NCI-H146 (cell line): ENCODE data around the gene ZBTB12.
"Not testable (repeated sequence)": the region's sequence is repeated elsewhere in the genome, so short reads cannot be mapped to it uniquely, and the experiment has no call there.

Experiments
- DNase-seq: peaks from one replicate; lab custom pipeline; 2025; lab: John Stamatoyannopoulos, UW

The ZBTB12 gene

GRCh38 chr6:31874836-31875572 is 26.9 kb downstream of the ZBTB12 start:
- DNase-seq: no peak

DNA sequence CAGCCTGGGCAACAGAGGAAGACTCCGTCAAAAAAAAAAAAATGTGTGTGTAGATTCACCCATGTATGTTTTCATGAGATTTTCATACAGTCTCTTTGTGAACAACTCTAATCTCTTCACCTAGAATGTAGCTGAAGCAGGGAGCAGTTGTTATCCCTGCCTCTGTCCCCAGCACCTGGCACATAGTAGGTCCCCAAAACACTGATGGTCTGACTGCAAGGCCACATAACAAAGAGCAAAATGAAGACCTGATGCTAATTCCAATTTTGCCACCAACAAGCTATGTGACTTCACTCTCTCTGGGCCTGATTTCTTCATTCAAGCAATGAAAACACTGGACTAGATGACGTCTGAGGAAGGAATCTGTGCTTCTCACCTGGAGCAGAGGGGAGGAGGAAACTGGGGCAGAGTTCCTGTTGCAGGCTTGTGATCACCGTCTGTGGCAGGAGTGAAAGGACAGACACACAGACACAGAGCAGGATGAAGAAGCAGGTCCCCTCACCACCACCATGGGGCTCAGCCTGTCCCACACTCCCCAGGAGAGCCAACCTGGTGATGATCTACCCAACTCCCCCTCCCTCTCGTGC is 27.7 kb downstream of the ZBTB12 start:
- DNase-seq: no peak

DNA sequence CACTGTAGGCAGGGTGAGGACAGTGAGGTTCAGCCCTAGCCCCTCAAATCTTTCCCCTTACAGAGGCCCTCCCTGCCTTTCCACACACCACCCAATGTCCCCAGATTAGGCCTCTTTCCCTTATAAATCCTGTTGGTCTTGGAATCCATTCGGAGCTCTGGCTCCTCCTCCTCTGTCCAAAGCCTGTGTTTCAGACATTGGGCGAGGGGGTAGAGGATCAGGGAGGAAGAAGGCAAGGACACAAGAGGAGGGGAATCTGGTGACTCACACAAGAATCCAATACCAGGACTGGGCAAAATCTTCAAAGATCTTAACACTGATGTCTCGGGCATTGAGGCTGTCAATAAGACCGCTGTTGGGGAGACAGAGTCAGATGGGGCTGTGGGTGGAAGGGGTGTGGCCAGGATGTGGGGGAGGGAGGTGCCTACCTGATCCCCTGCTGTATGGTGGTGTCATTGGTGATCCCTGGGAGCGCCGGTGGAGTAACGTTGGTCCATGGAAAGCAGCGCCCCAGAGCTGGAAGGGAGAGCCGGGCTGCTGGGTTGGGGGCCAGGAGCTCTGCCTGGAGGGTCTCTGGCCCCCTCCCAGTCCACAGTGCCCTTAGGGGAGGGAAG is 30.7 kb downstream of the ZBTB12 start:
- no peak for DNase-seq

GRCh38 chr6:31870385-31870921 is 31.4 kb downstream of the ZBTB12 start:
- DNase-seq: no peak

DNA sequence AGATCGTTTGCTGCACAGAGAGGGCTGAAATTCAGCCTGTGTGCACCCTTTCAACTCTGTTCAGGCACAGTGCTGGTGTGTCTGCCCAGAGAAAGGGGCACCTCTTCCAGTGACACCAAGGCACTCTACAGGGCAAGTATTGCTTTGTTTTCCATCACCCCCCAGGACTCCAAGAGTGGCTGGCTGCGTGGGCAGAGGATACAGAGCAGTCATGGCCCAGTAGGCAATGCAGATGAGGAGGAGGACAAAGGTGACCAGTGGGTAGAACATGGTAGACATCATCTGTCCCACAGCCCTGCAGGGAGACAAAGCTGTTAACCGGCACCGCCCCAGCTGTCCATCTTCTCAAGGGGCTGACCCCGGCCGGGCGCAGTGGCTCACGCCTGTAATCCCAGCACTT is 32.5 kb downstream of the ZBTB12 start:
- no peak for DNase-seq

GRCh38 chr6:31868658-31868971 is 33.3 kb downstream of the ZBTB12 start:
- DNase-seq: not testable (repeated sequence)

DNA sequence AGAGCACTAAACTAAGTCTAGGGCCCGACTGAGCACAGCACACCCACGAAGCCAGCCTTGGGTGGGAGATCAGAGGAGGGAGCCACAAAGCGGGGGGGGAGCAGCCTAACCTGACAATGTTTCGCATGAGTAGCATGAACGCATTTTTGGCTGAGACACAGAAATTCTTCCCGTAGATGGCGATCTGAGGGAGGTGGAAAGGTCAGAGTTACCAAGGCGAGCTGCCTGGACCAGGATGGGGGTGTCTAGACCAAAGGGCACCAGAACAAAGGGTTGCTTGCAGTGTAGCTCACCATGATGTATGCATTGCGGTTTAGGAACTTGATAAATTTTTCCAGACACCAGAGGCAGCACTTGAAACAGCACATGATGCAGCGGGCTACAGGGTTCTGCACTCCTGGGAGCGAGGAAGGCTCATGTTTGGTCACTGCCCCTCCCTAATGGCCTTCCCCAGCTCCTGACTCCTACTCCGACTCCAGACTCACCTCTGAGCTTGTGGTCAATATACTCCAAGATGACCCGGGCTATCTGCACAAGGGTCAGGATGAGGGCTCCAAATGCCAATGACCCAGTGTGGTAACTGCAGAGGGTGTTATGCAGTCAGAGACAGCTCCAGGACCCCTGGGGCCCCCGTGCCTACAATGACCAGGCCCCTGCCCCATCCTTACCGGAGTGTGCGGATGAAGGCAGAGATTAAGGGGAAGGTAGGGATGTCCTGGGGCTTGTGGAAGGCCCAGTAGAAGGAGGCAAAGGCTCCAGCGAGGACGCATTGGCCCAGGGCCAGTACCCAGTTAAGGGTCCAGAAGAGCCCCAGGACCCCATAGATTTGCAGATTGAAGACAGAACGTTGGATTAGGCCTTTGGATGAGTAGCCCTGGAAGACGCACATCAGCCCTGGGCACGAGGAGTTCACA is 36.4 kb downstream of the ZBTB12 start:
- no peak for DNase-seq

DNA sequence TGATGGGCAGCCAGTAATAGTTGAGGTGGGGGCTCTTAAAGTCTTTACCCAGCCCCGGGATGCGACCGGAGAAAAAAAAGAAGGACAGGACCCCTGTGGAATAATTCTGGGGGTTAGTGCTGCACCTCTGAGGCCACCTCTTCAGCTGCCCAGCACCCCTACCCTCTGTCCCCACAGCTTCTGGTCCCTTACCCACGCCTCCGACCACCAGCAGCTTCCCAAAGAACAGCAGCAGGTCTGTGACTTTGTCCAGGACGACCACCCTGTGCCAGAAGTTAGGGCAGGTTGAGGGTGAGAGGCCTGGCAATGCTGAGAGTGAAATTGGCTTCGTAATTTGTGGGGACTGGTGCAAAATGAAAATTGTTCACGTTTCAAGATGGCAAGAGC is 37.1 kb downstream of the ZBTB12 start:
- no peak for DNase-seq

DNA sequence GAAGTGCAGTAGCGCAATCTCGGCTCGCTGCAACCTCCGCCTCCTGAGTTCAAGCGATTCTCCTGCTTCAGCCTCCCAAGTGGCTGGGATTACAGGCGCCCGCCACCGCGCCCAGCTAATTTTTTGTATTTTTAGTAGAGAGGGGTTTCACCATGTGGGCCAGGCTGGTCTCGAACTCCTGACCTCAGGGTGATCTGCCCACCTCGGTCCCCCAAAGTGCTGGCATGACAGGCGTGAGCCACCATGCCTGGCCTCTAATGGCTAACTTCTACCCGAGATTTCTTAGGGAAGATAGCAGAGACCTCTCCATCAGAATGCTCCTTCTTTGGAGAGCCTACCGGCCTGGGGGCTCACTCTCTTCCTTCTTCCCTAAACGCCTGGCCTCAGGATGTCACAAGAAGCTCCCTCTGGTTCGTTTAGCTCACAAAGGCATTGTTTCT is 37.7 kb downstream of the ZBTB12 start:
- not testable (repeated sequence) for DNase-seq

DNA sequence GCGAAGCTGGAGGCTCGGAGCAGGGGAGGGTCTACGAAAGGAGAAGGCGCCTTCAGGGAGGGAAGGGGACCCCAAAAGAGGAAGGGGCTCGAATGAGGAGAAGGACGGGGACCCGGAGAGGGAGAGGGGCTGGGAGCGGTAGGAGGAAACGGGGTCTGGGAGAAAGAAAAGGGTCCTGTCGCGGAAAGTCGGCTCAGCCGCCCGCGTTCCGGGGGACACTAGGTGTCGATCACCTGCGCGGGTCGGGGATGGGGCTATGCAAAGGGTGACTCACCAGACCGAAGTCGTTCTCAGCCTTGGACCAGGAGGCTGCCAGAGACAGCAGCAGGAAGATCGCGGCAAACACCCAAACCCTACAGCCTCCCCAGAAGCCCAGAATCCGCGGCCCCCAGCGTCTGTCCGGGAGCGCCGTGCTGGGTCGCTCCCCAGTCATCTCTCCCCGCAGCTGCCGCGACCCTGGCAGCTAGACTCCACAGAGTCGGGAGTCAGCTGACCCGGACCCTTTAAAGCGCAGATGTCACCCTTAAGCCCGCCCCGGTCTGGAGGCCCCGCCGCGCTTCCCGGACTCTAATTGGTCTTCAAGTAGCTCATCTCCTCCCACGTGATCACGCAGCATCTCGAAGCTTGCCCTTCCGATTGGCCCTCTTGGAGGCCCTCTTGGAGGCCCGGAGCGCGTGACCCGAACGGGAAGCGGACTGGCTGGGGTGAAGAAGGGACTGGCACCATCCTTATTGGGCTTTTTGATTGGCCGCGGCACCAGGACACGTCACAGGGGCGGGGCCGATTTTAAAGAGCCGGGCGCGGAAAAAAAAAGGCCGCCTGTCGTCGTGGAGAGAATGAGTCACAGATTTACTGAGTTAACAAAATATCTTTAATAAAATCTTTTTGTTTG is 39.3 kb downstream of the ZBTB12 start, which contains the start of gene NEU1:
Gene NEU1 (minus strand): TSS at position 478 of the 892 bp plus-strand sequence. CDS start 45 bp downstream, at position 433.
- peak; percentile 100 for DNase-seq

- peak; percentile 14 for DNase-seq
Measured at GRCh38 chr6:31861919-31862343, 40.0 kb downstream of the ZBTB12 start.

DNA sequence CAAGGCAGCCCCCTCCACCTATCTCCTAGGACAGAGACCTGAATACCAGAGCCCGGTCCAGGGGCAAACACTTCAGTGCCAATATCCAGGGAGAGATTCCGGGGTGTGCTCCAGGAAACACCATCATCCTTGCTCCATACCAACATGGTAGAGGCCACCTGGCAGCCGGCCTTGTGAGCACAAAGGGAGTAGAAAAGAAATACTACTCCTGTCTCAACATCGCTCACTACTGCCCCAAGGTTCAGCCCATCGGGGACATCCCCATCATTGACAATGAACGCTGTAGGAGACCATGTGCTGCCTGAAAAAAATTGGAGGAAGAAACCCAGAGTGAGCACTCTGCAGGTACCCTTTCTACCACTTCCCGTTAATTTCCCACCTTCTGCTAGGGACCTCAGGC is 40.7 kb downstream of the ZBTB12 start:
- DNase-seq: no peak

GRCh38 chr6:31860349-31860748 is 41.5 kb downstream of the ZBTB12 start:
- DNase-seq: no peak

- DNase-seq: no peak
Measured at GRCh38 chr6:31859923-31860322, 42.0 kb downstream of the ZBTB12 start.

- no peak for DNase-seq
Measured at GRCh38 chr6:31858707-31859106, 43.2 kb downstream of the ZBTB12 start.

DNA sequence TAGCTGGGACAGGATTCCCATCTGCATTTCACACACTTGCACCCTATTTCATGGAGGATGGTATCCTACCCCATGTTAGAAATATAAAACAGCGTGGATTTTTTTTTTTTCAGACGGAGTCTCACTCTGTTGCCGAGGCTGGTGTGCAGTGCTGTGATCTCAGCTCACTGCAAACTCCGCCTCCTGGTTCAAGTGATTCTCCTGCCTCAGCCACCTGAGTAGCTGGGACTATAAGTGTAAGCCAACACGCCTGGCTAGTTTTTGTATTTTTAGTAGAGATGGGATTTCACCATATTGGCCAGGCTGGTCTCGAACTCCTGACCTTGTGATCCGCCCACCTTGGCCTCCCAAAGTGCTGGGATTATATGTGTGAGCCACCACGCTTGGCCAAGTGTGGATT is 44.1 kb downstream of the ZBTB12 start:
- DNase-seq: not testable (repeated sequence)

DNA sequence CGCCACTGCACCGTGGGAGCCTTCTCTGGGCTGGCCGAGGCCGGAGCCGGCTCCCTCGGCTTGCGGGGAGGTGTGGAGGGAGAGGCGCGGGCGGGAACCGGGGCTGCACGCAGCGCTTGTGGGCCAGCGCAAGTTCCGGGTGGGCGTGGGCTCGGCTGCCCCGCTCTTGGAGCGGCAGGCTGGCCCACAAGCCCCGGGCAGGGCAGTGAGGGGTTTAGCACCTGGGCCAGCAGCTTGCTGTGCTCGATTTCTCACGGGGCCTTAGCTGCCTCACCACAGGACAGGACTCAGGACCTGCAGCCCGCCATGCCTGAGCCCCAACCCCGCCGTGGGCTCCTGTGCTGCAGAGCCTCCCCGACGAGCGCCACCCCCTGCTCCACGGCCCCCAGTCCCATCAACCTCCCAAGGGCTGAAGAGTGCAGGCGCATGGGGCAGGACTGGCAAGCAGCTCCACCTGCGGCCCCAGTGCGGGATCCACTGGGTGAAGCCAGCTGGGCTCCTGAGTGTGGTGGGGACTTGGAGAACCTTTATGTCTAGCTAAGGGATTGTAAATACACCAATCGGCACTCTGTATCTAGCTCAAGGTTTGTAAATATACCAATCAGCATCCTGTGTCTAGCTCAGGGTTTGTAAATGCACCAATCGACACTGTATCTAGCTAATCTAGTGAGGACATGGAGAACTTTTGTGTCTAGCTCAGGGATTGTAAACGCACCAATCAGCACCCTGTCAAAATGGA is 49.7 kb downstream of the ZBTB12 start:
- DNase-seq: not testable (repeated sequence)

DNA sequence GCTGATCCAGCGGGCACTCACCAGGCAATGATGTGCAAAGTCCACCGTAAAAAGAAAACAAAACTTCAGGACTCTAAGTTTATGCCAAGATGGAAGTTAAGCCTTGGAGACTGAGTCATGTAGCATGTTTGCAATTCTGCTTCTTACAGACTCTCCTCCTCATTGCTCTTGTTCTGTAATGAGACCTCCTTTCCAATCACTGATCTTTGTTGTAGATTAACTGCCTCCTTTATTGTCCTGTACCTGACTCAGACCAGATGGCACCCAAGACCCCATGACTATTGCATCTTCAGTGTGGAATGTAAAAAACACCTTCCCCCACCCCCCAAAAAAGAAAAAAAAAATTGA is 50.4 kb downstream of the ZBTB12 start:
- no peak for DNase-seq

GRCh38 chr6:31850765-31851484 is 51.0 kb downstream of the ZBTB12 start:
- no peak for DNase-seq
